Activated CD4-positive, alpha-beta T cell treated with anti-CD3 and anti-CD28 coated beads, Interleukin-2, amount 10 ng/mL, durations not matched to agents 7 days and 5 days (primary cell): ENCODE results near the gene ABCC1. TPM values are rescaled to one million over a fixed set of nuclear protein-coding genes. Genes with fewer than 3 reads are reported as not detected.

Experiments used
- CTCF ChIA-PET: fragments of 350-600 bp; sonication (Branson Sonifier 250); formaldehyde crosslinking; loops from one replicate; lab custom pipeline; 2021; ENCODE audit warnings: antibody characterized with exemption; lab: Charles Lee
- POLR2A ChIA-PET: fragments of 350-600 bp; sonication (Branson Sonifier 250); formaldehyde crosslinking; loops from one replicate; lab custom pipeline; 2021; ENCODE audit warnings: antibody characterized with exemption; lab: Charles Lee
- DNase-seq: peaks from one replicate; pipeline ENCODE4 v3.0.0-alpha.2; 2020
- H3K27ac Mint-ChIP-seq: one replicate; pipeline ENCODE4 v1.8.0; 2021; ENCODE audit warnings: mild to moderate bottlenecking, moderate library complexity, mixed read lengths
- H3K27me3 Mint-ChIP-seq: one replicate; pipeline ENCODE4 v1.8.0; 2021; ENCODE audit warnings: mixed read lengths
- H3K36me3 Mint-ChIP-seq: one replicate; pipeline ENCODE4 v1.8.0; 2021; ENCODE audit warnings: low read depth, mixed read lengths
- H3K4me1 Mint-ChIP-seq: one replicate; pipeline ENCODE4 v1.8.0; 2021; ENCODE audit warnings: mixed read lengths
- H3K4me3 Mint-ChIP-seq: one replicate; pipeline ENCODE4 v1.8.0; 2021; ENCODE audit warnings: mild to moderate bottlenecking, moderate library complexity, mixed read lengths
- H3K9me3 Mint-ChIP-seq: one replicate; pipeline ENCODE4 v1.8.0; 2021; ENCODE audit warnings: mixed read lengths
- total RNA-seq, 2 experiments: library from RNA; stranded (reverse); gene quantifications; one replicate each; pipeline ENCODE4 v1.2.3, GENCODE V29; 2021

The ABCC1 gene
- total RNA-seq, 2 experiments from 2014 or later, result 51.7 to 55.2 TPM

DNA sequence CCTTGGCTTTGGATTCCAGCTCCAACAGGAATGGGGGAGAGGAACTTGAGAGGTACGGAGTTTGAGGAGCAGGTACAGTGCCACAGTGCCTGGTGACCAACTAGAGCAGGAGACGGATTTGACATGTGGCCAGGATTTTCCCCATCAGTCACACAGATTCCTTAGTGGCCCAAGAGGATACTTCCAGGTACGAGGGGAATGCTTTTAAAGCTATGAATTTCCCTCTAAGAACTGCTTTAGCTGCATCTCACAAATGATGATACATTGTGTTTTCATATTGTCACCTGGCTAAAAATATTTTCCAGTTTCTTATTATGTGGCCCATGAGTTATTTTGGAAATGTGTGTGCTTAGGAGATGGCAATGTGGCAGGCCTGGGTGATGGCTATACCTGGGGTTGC lies 175.6 kb downstream of the ABCC1 start:
- H3K4me1 Mint-ChIP-seq, result peaks cover 6% of the 10 kb centered on the region
- peaks cover 67% of the 10 kb centered on the region for H3K36me3 Mint-ChIP-seq
- no peaks in the 10 kb centered on the region for H3K27me3 Mint-ChIP-seq
- no peak for DNase-seq
- peaks cover 18% of the 10 kb centered on the region for H3K9me3 Mint-ChIP-seq
- ChIA-PET POLR2A (no interaction called here), CTCF (interaction anchor here (0.5 to 1.0 kb wide), 2 partner anchors 11 to 256 kb away, joined by 3 to 4 read pairs; no protein-coding TSS in a partner anchor)
- no peak overlapping the region for H3K4me3 Mint-ChIP-seq
- no peak overlapping the region for H3K27ac Mint-ChIP-seq

GRCh38 chr16:16126896-16127295 lies 177.5 kb downstream of the ABCC1 start:
- Mint-ChIP-seq H3K4me3 (no peak overlapping the region), H3K36me3 (peaks cover 57% of the 10 kb centered on the region), H3K27me3 (no peaks in the 10 kb centered on the region), H3K27ac (no peak overlapping the region), H3K9me3 (peaks cover 16% of the 10 kb centered on the region), H3K4me1 (no peaks in the 10 kb centered on the region)
- ChIA-PET POLR2A (no interaction called here), CTCF (interaction anchor here (0.6 to 1.6 kb wide), 6 partner anchors 8 to 382 kb away, joined by 3 to 5 read pairs (median 4); no protein-coding TSS in a partner anchor)
- no peak for DNase-seq

DNA sequence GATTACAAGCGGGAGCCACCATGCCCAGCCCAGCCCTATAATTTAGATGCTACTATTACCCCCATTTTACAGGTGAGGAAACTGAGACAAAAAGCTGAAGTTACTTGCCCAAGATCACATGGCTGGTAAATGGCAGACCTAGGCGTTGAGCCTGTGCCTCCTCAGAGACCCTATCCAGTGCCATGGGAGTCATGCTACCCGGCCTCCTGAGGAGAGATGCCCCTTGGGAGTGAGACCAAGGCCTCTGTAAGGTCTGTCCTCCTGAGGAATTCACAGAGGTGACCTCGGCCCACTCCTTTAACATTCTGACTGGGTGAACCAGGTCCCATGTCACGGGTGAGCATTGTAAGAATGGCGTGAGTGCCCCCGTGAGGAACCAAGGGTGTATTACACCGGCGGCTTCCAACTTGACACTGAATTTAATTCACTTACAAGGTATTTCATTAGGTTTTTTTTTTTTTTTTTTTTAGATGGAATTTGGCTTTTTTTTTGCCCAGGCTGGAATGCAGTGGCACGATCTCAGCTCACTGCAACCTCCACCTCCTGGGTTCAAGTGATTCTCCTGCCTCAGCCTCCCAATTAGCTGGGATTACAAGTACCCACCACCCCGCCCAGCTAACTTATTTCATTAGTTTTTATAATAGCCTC lies 178.2 kb downstream of the ABCC1 start:
- POLR2A ChIA-PET, result interaction anchor here (0.6 kb wide), 1 partner anchor 21 kb away, joined by 6 read pairs; no protein-coding TSS in a partner anchor
- CTCF ChIA-PET, result interaction anchor here (0.6 to 1.6 kb wide), 9 partner anchors 9 to 383 kb away, joined by 3 to 5 read pairs (median 3); no protein-coding TSS in a partner anchor
- Mint-ChIP-seq H3K27ac (no peak overlapping the region), H3K9me3 (peaks cover 16% of the 10 kb centered on the region), H3K4me1 (no peaks in the 10 kb centered on the region), H3K4me3 (no peak overlapping the region), H3K36me3 (peaks cover 53% of the 10 kb centered on the region), H3K27me3 (no peaks in the 10 kb centered on the region)
- DNase-seq, result peak; percentile 78

- H3K4me1 Mint-ChIP-seq, result no peaks in the 10 kb centered on the region
- CTCF ChIA-PET, result no interaction called here
Observed at GRCh38 chr16:16131204-16131603, 181.8 kb downstream of the ABCC1 start.

GRCh38 chr16:16131659-16132058 lies 182.2 kb downstream of the ABCC1 start:
- ChIA-PET POLR2A (interaction anchor here (0.6 kb wide), 1 partner anchor 12 kb away, joined by 3 read pairs; no protein-coding TSS in a partner anchor), CTCF (no interaction called here)
- Mint-ChIP-seq H3K27me3 (no peaks in the 10 kb centered on the region), H3K27ac (no peak overlapping the region), H3K4me3 (no peak overlapping the region), H3K36me3 (peaks cover 41% of the 10 kb centered on the region), H3K4me1 (no peaks in the 10 kb centered on the region), H3K9me3 (no peaks in the 10 kb centered on the region)
- DNase-seq, result no peak

More at GRCh38 chr16:16131204-16131603, 181.8 kb downstream of the ABCC1 start:
- Mint-ChIP-seq H3K27ac (no peak overlapping the region), H3K36me3 (peaks cover 45% of the 10 kb centered on the region), H3K27me3 (no peaks in the 10 kb centered on the region), H3K4me3 (no peak overlapping the region), H3K9me3 (no peaks in the 10 kb centered on the region)
- POLR2A ChIA-PET, result no interaction called here
- no peak for DNase-seq

DNA sequence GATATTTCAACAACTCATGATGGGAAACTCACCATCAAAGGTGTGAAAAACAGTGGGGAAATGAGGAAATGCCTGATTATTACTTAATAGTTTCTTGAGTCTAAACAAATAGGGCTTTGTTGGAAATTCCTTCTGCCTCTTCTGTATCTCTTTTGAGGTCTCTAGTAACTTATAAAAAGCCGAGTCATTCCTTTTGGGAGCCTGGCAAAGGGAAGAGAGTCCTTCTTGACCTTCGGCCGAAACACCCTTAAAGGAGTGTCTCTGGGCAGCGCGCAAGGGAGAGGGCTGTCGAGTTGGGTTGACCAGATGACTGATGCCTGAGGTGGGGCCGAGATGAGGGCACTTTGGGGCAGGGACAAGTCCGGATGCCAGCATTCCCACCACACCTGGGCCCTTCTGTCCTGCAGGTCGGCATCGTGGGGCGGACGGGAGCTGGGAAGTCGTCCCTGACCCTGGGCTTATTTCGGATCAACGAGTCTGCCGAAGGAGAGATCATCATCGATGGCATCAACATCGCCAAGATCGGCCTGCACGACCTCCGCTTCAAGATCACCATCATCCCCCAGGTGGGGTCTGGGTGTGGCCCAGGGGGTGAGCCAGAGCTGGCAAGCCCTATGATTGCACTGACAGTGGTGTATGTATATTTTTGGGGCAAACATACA lies 184.7 kb downstream of the ABCC1 start:
- Mint-ChIP-seq H3K36me3 (peaks cover 46% of the 10 kb centered on the region), H3K9me3 (no peaks in the 10 kb centered on the region), H3K4me3 (no peak overlapping the region), H3K4me1 (no peaks in the 10 kb centered on the region), H3K27me3 (no peaks in the 10 kb centered on the region), H3K27ac (peak overlapping the region; percentile 16)
- POLR2A ChIA-PET, result no interaction called here
- CTCF ChIA-PET, result no interaction called here
- DNase-seq, result no peak

GRCh38 chr16:16136588-16136987 lies 187.2 kb downstream of the ABCC1 start:
- Mint-ChIP-seq H3K27me3 (no peaks in the 10 kb centered on the region), H3K4me1 (no peaks in the 10 kb centered on the region), H3K9me3 (no peaks in the 10 kb centered on the region), H3K27ac (no peak overlapping the region), H3K36me3 (peaks cover 55% of the 10 kb centered on the region), H3K4me3 (no peak overlapping the region)
- no peak for DNase-seq
- ChIA-PET CTCF (interaction anchor here (0.6 kb wide), 1 partner anchor 40 kb away, joined by 3 read pairs; no protein-coding TSS in a partner anchor), POLR2A (no interaction called here)

DNA sequence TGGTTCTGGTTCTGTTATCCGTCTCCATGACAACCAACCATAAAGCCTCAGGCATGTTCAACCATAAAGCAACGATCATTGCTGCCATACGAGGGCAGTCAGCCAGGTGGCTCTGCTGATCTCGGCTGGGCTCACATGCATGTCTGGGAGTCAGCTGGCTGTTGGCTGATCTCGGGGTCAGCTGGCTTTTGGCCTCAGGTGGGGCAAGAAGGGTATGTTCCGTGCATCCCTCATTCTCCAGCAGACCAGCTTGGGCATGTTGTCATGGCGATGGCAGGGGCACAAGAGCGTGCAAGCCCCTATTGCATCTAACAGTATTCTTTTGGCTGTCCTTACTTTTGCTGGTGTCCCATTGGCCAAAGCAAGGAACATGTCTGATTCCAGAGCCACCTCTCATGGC lies 187.7 kb downstream of the ABCC1 start:
- H3K4me1 Mint-ChIP-seq, result no peaks in the 10 kb centered on the region
- H3K27ac Mint-ChIP-seq, result no peak overlapping the region
- ChIA-PET POLR2A (no interaction called here), CTCF (interaction anchor here (0.6 kb wide), 1 partner anchor 41 kb away, joined by 3 read pairs; no protein-coding TSS in a partner anchor)
- peaks cover 50% of the 10 kb centered on the region for H3K36me3 Mint-ChIP-seq
- H3K4me3 Mint-ChIP-seq, result no peak overlapping the region
- H3K27me3 Mint-ChIP-seq, result no peaks in the 10 kb centered on the region
- H3K9me3 Mint-ChIP-seq, result no peaks in the 10 kb centered on the region
- DNase-seq, result no peak

DNA sequence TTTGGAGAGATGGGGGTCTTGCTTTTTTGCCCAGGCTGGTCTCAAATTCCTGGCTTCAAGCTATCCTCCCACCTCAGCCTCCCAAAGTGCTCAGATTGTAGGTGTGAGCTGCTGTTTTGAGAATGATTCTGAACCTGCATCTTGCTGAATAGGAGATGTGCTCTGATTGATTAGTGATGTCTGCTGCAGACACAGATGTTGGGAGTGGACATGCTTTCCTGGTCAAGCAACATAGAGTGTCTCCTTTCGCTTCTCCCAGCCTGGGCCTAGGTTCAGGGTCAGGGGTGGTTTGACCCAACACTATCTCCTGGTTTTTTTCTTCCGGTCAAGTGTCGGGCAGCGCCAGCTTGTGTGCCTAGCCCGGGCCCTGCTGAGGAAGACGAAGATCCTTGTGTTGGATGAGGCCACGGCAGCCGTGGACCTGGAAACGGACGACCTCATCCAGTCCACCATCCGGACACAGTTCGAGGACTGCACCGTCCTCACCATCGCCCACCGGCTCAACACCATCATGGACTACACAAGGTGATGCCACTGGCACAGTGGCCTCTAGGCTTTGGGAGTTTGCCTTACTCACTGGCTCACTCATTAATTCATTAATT lies 188.7 kb downstream of the ABCC1 start:
- peaks cover 57% of the 10 kb centered on the region for H3K36me3 Mint-ChIP-seq
- DNase-seq, result no peak
- H3K27me3 Mint-ChIP-seq, result no peaks in the 10 kb centered on the region
- H3K27ac Mint-ChIP-seq, result no peak overlapping the region
- no peaks in the 10 kb centered on the region for H3K9me3 Mint-ChIP-seq
- ChIA-PET POLR2A (no interaction called here), CTCF (interaction anchor here (0.6 to 1.0 kb wide), 3 partner anchors 10 to 904 kb away, joined by 3 read pairs; no protein-coding TSS in a partner anchor)
- H3K4me1 Mint-ChIP-seq, result no peaks in the 10 kb centered on the region
- no peak overlapping the region for H3K4me3 Mint-ChIP-seq

DNA sequence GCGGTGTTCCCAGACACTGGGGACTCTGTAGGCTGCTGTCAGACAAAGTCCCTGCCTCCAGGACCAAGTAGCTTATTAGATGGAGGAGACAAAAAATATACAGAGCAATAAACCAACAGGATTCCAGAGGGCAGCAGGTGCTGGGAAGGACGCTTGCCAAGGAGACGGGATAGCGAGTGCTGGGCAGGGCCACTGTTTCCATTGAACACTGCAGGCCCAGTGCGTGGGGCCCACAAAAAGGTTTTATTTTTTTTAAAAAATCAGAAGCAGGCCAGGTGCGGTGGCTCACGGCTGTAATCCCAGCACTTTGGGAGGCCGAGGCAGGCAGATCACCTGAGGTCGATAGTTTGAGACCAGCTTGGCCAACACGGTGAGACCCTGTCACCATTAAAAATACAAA lies 189.6 kb downstream of the ABCC1 start:
- Mint-ChIP-seq H3K27me3 (no peaks in the 10 kb centered on the region), H3K36me3 (peaks cover 51% of the 10 kb centered on the region), H3K4me1 (no peaks in the 10 kb centered on the region), H3K9me3 (no peaks in the 10 kb centered on the region), H3K4me3 (no peak overlapping the region), H3K27ac (no peak overlapping the region)
- POLR2A ChIA-PET, result no interaction called here
- CTCF ChIA-PET, result interaction anchor here (1.0 to 1.4 kb wide), 2 partner anchors 11 to 12 kb away, joined by 3 read pairs; no protein-coding TSS in a partner anchor
- no peak for DNase-seq

DNA sequence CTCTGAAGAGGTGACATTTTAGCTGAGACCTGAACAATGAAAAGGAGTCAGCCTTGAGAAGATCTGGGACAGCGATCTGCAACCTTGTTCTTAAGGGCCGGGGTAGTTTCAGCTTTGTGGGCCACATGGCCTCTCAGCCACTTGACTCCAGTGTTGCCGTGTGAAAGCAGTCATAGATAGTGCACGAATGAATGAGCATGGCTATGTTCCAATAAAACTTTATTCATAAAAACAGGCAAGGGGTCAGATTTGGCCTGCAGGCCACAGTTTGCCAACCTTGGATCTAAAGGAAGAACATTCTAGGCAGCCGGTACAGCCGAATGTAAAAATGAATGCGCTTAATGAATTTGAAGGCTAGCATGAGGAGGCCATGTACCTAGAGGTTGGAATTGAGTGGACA lies 190.4 kb downstream of the ABCC1 start:
- no peaks in the 10 kb centered on the region for H3K27me3 Mint-ChIP-seq
- ChIA-PET POLR2A (no interaction called here), CTCF (interaction anchor here (1.4 kb wide), 1 partner anchor 12 kb away, joined by 3 read pairs; no protein-coding TSS in a partner anchor)
- H3K36me3 Mint-ChIP-seq, result peaks cover 53% of the 10 kb centered on the region
- no peaks in the 10 kb centered on the region for H3K4me1 Mint-ChIP-seq
- no peak for DNase-seq
- H3K4me3 Mint-ChIP-seq, result no peak overlapping the region
- no peaks in the 10 kb centered on the region for H3K9me3 Mint-ChIP-seq
- H3K27ac Mint-ChIP-seq, result no peak overlapping the region

- CTCF ChIA-PET, result interaction anchor here (1.4 kb wide), 1 partner anchor 13 kb away, joined by 3 read pairs; no protein-coding TSS in a partner anchor
- POLR2A ChIA-PET, result no interaction called here
- Mint-ChIP-seq H3K9me3 (no peaks in the 10 kb centered on the region), H3K27ac (no peak overlapping the region), H3K4me3 (no peak overlapping the region), H3K27me3 (no peaks in the 10 kb centered on the region), H3K4me1 (no peaks in the 10 kb centered on the region), H3K36me3 (peaks cover 46% of the 10 kb centered on the region)
- no peak for DNase-seq
Observed at GRCh38 chr16:16140537-16140936, 191.1 kb downstream of the ABCC1 start.
